Activated CD4-positive, alpha-beta T cell treated with anti-CD3 and anti-CD28 coated beads for 1 hour (primary cell): ENCODE results near the gene PRR19.

ENCODE experiments used
- DNase-seq: peaks from one replicate; pipeline ENCODE4 v3.0.0-alpha.2; 2020

PRR19 gene

DNA sequence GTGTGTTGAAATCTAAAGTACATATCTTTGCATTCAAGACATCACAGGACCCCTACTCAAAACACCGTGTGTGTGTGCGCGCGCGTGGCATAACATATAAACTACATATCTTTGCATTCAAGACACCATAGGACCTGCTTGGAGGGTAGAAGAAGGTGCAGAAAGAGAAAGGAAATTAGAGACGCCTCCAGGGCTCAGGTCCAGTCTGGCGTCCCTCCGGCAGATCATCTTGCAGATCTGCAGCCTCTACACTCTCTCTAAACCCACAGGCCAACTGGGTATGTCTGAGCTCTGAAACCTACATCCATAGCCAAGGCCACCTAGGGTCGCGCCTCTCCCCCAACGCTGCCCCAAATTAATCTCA, 1.2 kb downstream of the PRR19 start:
- no peak for DNase-seq

DNA sequence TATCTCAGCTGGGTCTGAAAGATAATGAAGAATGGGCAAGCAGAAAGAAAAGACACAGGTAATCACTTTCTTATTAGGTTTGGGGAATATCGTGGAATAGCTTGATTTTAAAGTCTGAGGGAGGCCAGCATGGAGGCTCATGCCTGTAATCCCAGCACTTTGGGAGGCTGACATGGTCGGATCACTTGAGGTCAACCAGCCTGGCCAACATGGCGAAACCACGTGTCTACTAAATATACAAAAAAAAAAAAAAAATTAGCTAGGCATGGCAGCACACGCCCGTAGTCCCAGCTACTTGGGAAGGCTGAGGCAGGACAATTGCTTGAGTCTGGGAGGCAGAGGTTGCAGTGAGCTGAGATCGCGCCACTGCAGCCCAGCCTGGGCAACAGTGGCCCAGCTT, 1.9 kb downstream of the PRR19 start:
- no peak for DNase-seq

- DNase-seq = no peak
These were observed 4.7 kb downstream of the PRR19 start for GRCh38 chr19:42306646-42307045.

DNA sequence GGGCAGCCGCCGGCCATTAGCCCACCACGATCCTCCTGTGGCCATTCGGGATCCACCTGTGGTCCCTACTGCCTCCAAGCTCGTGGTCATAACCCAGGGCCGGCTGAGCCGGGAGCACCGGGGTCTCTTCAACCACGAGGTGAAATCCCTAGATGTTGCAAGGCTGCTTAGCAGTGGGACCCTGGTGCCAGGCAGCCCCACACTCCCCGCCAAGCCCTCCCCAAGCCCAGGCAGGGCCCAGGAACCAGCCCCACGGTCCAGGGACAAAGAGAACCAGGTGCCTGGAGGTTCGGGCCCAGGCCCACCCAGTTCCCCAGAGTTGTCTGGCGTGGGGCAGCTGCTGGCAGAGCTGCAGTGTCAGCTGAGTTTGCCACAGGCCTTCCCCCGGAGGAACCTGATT, 7.8 kb downstream of the PRR19 start:
- DNase-seq = no peak

- DNase-seq = no peak
These were observed 9.7 kb downstream of the PRR19 start for GRCh38 chr19:42311657-42312056.

DNA sequence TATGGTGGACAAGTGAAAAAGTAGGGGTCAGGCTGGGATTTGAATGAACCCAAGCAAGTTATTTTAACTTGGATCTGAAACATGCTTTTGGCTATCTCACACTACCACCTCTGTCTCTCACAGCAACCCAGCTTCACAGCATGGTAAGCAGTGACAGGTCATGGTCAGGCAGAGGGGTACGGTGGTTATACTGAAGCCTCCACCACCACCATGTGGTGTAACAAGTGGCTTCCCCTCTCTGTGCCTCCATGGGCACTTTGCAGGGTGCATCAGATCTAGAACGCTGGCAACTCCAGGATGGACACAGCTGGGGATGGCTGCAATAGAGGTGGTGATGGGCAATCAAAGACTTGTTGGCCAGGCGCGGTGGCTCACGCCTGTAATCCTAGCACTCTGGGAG, 10.4 kb downstream of the PRR19 start:
- DNase-seq = no peak

GRCh38 chr19:42313096-42313839, 11.3 kb downstream of the PRR19 start, which contains the start of gene TMEM145:
Gene TMEM145 (plus strand): TSS chr19:42313309. CDS start chr19:42313377, 68 bp downstream.
- no peak for DNase-seq

DNA sequence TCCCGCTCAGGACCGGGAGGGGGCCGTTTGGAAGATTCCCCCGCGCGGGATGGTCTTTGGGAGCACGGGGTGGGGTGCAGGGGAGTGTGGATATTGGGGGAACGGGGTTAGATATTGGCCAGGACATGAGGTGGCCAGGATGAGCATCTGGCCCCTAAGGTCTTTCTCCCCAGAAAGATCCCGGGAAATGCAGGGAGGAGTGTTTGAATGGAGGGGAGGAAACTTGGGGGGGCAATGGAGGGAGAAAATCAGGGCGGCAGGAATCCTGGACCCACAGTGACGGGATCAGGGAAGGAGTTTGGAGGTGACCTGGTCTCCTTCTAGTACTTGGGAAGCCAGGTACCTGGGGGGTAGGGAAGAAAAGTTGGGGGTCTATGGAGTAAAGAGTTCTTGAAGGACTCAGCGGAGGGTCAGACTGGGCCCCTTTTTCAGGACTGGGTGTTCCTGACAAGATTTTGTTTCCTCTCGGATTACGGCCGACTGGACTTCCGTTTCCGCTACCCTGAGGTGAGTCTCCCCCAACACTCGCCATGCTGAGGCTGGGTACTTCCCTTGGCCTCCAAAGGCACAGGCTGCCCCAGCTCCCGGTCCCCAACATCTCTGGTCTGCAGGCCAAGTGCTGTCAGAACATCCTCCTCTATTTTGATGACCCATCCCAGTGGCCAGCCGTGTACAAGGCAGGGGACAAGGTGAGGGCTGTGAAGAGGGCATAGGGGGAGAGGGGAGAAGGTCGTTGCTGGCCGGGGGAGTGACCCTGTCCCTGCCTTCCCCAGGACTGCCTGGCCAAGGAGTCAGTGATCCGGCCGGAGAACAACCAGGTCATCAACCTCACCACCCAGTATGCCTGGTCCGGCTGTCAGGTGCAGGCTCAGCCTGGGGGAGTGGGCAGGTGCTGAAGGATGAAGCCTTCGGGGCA, 12.2 kb downstream of the PRR19 start:
- no peak for DNase-seq

DNA sequence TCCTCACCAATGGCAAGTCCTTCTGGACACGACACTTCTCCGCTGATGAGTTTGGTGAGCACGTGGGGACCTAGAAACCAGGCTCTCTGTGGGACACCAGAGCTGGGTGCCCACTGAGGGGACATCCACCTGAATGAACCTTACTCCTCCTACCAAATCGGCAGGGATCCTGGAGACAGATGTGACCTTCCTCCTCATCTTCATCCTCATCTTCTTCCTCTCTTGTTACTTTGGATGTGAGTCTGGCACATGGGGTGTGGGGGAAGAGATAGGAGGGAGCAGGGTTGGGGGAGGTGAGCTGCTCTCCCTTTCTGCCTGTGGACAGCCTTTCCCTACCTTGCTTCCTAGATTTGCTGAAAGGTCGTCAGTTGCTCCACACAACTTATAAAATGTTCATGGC, 13.1 kb downstream of the PRR19 start:
- no peak for DNase-seq

- no peak for DNase-seq
These were observed 14.6 kb downstream of the PRR19 start for GRCh38 chr19:42316223-42317211.

- no peak for DNase-seq
These were observed 15.6 kb downstream of the PRR19 start for GRCh38 chr19:42317535-42317934.

DNA sequence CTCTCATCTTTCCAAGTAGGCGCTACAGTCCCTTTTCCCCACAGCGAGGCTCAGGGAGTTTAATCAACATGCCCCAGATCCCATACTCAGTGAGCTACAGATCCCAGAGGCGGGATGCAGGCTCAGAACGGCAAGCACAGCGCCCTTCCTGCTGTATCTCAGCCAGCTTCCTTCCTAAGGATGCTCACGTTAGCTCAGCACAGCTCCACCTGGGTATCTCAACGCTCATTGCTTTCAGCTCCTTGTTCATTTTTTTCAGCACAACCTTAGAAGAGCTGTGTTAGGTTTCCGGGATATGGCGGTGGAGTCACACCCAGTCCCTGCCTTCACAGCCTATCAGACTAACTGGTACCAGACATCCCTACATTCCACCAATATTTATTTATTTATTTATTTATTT, 20.4 kb downstream of the PRR19 start:
- DNase-seq = no peak

DNA sequence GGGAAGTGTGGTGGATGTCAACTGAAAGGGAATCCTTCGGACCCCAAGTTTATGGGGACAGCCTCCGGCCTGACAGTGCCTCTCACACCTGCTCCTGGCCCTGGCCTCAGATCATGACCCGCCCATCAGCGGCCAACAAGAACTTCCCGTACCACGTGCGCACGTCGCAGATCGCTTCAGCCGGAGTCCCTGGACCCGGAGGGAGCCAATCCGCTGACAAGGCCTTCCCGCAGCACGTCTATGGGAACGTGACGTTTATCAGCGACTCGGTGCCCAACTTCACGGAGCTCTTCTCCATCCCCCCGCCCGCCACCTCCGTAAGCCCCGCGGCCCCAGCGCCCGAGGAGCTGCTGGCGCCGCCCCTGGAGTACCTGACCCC, 21.5 kb downstream of the PRR19 start:
- no peak for DNase-seq

DNA sequence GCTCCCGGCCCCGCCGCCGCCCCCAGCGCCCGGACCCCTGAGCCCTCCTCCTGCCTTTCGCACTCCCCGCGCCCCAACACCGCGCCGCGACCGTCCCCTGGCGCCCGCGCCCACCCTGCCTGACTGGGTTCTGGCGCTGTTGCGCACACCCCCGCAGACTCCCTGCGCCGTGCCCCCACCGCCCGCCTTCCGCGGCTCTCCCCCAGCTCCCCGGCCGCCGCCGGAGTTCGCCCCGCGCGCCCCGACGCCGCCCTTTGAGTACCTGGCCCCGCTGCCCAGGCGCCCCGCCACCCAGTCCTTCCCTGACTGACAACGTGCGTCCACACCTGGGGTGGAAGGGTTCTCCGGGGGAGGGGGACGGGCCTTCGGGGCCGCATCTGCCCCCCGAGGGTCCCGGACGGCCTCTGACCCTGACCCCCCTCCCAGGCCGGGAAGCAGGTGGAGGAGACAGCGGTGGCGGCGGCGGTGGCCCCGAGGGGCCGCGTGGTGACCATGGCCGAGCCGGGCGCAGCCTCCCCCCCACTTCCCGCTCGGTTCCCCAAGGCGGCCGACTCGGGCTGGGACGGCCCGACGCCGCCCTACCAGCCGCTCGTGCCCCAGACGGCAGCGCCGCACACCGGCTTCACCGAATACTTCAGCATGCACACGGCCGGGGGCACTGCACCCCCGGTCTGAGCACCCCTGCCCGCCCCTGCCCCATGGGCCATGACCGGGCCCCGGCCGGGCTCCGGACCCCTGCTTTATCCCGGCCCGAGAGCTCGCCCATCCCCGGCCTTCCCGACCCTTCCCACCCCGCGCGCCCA, 22.1 kb downstream of the PRR19 start:
- no peak for DNase-seq

GRCh38 chr19:42324655-42325307, 22.8 kb downstream of the PRR19 start:
- DNase-seq = no peak

DNA sequence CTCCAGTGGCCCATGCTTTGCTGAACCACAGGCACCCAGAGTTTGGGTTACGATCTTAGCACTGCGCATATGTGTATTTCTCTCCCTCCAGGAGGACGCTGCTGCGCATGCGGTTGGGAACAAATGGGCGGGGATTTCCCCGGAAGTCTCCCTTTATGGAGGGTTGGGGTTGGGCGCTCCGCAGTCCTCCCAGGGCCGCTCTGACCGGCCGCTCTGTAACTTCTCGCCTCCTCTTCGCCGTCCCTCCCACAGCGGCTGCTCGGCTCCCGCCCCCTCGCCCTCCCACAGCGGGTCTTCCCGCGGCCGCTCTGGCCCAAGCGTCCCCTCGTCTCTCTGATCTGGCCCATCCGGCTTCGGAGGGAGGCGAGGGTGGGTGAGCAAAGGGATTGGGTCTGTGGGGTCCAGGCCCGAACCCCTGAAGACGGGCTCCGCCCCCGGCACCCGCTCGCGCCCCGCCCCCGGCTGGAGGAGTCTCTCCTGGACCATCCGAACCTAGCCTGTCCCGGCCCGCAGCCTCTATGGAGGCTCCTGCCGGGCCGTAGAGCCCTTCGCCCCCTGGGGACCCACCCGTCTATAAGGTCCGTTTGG, 23.5 kb downstream of the PRR19 start, which contains the start of gene MEGF8:
Gene MEGF8 (plus strand): TSS at position 328 of the 588 bp plus-strand sequence. CDS start 609 bp downstream, outside the sequence.
- DNase-seq = peak; percentile 98

DNA sequence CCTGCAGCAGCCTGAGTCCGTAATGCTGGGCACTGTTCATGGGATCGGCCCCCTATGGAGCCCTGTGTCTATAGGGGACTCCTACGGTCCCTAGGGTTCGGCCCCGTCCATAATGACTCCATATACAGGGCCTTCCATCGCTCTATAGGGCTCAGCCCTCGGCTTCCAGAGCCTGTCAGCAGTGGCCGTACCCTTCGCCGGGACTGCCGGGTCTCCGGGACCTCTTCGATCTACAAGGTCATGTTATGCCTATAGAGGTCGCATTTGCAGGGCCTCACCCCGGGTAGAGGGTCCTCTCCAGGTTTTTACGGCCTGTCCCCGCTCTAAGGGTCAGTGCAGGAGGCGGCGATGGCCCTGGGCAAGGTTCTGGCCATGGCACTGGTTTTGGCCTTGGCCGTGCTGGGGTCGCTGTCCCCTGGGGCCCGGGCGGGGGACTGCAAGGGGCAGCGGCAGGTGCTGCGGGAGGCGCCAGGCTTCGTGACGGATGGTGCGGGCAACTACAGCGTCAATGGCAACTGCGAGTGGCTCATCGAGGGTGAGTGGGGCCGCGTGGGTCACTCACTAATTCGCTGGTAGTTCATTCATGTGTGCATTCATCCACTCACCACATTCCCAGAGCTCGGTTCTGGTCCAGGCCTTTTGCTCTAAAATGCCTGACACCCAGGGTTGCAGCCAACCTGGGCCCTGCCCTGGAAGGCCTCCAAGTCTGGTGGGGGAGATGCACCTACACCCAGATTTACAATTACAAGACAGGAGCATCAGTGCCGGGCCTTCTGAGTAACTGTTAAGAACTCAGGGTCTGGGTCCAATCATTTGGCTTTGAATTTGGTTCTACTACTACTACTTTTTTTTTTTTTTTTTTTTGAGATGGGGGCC, 24.2 kb downstream of the PRR19 start:
- peak; percentile 19 for DNase-seq

- DNase-seq = no peak
These were observed 25.0 kb downstream of the PRR19 start for GRCh38 chr19:42326969-42327368.

DNA sequence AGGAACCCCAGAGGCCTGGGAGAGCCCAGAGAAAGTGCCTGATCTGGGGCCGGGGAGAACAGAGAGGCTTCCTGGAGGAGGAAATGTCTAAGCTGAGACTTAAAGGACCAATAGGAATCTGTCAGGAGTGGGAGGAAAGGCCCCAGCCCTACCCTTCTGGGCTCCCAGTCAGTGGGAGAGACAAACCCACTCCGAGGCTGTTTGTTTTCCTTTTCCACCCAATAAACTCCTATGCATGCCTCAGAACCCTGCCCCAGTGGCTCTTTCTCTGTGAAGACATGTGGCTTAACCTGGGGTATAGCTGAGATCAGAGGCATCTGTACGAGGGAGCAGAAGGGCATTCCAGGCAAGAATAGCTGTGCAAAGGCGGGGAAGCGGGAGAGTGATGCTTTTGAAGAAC, 25.4 kb downstream of the PRR19 start:
- no peak for DNase-seq

DNA sequence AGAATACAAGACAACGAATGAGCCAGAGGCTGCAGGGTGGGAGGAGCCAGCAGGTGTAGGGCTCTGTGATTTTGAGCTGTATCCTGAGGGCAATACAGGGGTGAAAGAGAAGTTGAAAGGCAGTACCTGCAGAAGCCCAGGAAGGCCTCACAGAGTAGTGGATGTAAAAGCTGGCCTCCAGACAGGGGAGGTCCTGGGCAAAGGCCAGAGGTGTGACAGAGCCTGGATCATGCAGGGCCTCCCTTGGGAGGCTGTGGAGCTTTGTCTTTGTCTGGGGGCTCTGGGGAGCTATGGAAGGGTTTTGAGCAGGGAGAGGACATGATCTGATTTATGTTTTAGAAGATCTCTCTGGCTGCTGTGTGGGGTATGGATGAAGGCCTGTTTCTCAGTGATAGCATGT, 26.2 kb downstream of the PRR19 start:
- no peak for DNase-seq
